AML-193 (cell line): ENCODE measurements around the gene RAD51B.
"Not testable (repeated sequence)": the region's sequence is repeated elsewhere in the genome, so short reads cannot be mapped to it uniquely, and the experiment has no call there.

Experiments used
- DNase-seq, 2 experiments: peaks; one replicate each; lab custom pipeline; 2025; lab: John Stamatoyannopoulos, UW

RAD51B gene

DNA sequence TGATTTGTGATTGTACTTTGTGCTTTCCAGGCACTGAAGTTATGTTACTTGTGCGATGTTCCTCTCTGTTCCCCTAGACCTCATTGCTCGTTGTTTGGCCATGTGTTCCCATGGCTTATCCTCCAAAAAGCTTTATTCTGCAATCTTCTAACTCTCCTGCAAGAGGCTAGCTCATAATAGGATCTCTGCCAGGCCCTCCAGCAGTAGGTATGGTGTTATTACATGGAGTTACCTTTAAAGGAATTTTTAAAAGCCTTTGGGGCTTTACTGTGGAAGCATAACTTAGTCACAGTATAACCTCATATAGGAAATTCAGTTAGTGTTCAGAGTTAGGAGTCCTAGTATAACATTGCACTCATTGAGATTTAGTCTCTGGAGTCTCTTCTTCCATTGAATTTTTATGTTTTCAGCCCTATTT lies 292.3 kb downstream of the RAD51B start:
- no peak for DNase-seq

- DNase-seq, result no peak
Observed at GRCh38 chr14:68112442-68112841, 292.9 kb downstream of the RAD51B start.

DNA sequence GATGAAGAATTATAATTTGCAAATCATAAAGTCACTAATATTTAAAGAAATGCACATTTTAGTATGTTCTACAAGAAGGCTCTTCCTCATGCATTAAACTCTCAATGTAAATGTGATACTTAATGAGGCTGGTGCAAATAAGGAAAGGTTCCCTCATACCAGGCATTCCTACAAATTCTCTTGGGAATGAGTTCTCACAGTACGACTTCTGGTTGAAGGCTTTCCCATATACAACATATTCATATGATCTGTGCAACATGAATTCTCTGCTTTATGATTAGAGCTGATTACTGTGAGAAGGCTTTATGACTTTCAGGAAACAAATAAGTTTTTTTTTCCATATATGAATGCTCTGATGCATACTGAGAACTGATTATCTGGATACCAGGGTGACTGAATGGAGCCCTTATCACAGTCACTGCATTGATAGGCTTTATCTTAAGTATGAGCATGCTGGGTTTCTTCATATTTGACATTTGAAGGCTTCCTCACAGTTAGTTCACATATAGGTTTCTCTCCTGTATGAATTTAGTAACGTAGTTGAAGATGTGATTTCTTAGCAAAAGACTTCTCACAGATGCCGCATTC lies 293.9 kb downstream of the RAD51B start:
- DNase-seq, result no peak

DNA sequence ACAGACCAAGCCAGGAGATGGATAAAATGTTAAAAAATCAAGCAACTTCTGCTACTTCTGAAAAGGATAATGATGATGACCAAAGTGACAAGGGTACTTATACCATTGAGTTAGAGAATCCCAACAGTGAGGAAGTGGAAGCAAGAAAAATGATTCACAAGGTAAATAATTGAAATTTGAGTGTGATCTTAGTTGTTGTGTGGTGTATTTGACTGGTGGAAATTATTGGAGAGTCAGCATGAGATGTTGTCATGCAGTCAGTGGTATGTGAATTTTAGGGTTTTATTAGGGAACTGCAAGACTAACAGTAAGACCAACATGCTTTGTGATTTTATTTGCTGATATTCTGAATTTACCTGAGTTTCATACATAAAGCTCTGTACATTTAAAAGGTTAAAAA lies 296.4 kb downstream of the RAD51B start:
- DNase-seq, result not testable (repeated sequence)

GRCh38 chr14:68122651-68123050 lies 303.1 kb downstream of the RAD51B start:
- DNase-seq, result no peak

DNA sequence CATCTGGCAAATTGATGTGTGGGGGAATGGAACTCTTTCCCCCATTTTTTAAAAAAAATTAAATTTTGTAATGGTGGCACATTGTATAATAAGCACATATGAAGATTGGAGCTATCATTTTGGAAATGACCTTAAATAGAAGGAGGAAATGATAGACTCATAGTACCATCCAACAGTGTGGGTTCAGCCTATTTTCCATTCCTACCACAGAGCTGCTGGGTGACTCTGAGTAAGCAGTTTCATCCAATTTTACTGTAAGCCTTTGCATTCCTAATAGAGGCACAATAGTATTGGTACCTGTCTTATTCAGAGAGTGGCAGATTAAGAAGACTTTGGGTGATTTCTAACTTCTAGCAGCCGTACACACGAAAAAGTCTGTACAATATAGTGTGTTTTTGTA lies 304.5 kb downstream of the RAD51B start:
- DNase-seq, result no peak

GRCh38 chr14:68124979-68125731 lies 305.6 kb downstream of the RAD51B start:
- DNase-seq, result no peak

DNA sequence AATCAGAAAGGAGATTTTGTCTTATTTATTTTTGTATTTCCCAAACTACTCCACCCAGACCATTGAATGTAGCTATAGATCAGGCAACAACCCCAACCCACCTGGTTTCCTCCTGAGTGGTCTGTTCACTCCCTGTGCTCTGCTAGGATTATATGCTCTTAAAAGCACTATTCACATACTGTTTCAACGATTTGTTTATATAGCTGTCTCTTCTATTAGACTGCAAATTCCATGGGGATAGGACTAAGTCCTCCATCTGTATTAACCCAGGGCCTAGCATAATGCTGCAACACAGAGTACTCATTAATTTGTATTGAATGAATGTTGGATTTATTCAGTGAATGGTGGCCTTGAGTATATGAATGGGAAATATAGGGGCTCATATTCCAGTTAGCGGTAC lies 307.6 kb downstream of the RAD51B start:
- no peak for DNase-seq

GRCh38 chr14:68131907-68132306 lies 312.3 kb downstream of the RAD51B start:
- no peak for DNase-seq

- no peak for DNase-seq
Observed at GRCh38 chr14:68132563-68133121, 313.1 kb downstream of the RAD51B start.

GRCh38 chr14:68133856-68134255 lies 314.3 kb downstream of the RAD51B start:
- DNase-seq, result no peak

DNA sequence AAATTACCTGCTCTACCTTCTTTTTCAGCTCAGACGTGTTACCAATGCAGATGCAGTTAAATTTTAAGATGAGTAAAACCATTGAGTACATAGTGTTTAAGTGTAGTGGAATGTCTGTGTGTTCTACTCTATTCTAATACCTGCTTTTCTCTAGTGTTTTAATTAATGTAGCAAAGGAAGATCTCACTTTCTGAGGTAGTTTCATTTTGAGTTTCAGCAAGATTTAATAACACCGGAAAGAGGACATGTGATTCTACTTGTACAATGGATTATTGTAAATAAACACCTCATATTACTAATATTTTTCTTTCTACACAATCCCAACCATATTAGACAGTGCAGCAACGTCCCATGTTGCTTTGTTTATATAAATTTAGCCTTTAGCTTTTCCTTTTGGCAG lies 315.4 kb downstream of the RAD51B start:
- no peak for DNase-seq

GRCh38 chr14:68135566-68135965 lies 316.0 kb downstream of the RAD51B start:
- DNase-seq, result no peak

GRCh38 chr14:68137704-68138619 lies 318.4 kb downstream of the RAD51B start:
- DNase-seq, result no peak

- DNase-seq, result no peak
Observed at GRCh38 chr14:68139431-68140075, 320.0 kb downstream of the RAD51B start.

- no peak for DNase-seq
Observed at GRCh38 chr14:68140076-68140741, 320.6 kb downstream of the RAD51B start.

DNA sequence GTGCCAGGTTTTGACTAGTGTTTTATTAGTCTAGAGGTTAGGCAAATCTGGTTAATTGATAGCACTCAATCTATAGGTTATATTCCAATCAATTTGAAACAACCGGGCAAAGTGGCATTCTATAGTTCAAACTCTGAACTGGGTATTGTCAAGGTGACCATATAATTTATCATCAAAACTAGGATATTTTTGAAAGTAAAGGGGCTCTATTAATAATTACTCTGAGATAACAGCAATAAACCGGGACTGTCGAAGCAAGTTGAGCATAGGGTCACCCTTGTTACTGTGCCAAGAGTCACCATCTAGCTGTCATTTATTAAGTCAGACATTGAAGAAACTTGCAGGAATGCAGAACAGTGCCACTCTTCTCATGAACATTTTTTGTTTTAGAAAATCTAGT lies 321.2 kb downstream of the RAD51B start:
- no peak for DNase-seq

DNA sequence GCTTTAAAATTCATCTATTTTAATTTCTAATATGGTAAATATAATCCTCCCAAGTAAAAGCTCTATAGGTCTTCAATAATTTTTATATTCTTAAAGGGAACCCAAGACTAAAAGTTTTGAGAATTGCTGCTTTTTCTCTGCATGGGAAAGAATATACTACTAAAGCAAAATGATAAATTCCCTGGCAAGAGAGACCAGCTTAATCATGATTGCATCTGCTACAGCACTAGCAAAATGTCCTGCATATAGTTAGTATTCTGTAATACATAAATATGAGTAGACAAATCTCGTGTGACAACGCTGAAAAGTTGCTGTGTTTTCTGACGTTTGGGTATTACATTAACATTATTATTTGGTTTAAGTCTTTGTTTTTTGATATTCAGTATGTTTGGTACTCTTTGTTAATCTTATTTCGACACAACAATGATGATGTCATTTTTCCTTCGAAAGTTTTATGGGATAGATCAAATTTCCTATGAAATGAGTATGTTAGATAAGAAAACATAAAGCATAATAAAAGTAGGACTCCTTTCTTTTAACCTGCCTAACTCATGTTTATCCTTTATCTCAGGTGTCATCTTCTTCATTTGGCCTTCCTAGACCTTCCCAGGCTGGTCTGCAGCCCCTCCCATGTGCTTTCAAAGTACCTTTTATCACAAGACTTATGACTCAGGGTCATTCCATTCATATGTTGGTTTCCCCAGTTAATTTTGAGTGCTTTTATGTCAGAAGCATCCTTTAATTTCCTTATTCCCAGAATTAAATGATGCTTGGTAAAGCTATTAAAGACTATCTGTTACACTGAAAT lies 321.9 kb downstream of the RAD51B start:
- DNase-seq, result no peak

DNA sequence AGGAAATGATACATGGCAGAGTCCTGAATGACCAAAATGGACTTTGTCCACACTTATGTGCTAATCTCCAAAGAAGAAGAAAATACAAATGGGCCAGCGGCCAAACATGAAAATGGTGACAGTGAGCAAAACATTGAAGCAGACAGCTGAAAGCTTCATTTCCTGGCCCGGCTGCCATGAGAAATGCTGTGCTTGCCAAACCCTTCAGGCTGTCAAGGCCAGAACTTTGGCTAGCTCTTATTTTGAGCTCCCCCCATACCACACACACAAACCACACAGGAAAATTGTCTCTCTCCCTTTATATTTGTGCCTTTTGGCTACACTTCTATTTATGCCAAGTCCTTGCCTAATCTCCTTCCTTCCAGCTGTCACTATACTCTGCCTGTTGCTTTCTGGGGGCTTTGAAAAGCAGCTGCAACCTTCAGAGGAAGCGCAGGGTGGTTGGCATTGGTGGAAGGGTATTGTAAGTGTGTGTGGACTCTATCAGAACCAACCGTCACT lies 323.8 kb downstream of the RAD51B start:
- DNase-seq, result no peak

DNA sequence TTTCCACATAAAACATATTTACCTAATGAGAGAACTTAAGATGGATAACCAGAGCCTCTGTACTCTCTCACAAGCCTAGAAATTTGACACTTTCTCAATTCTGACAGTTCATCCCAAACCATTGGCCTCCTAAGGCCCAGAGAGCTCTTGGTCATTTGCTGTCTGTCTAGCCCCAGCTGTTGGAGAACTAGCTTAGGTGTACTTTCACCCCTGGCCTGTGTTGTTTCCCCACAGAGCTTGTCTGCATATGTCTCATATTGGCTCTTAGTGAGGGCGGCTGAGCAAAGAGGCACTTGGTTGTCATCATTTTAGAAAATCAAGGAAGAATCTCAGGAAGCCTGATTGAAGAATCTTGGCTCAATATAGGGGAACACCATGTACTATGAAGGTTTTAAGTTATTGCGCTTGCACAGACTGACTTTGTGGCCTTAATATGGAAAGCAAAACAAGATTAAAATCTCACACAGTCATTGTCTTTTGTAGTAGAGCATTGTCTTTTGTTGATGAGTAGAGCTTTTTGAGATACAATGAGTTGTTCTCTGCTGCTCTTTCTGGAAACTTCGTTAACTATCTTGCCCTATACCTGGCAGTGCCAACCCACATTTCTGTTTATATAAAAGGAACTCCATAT lies 324.6 kb downstream of the RAD51B start:
- DNase-seq, result no peak
